Heart right ventricle (tissue), 16 donors: ENCODE results near the gene BET1. TPM values are rescaled to one million over a fixed set of nuclear protein-coding genes. Genes with fewer than 3 reads are reported as not detected.

Source experiments
- ATAC-seq, 8 donors: fragments of 200-7000 bp; cut with Tn5 transposase; one replicate each; pipeline ENCODE4 v1.9.1; 2020; ENCODE audit warnings: mild to moderate bottlenecking in 8 of 8, moderate library complexity in 8 of 8, moderate number of reproducible peaks in 1 of 8
- DNase-seq, 2 donors: peaks; one replicate each; pipeline ENCODE4 v3.0.0-alpha.2; 2020
- H3K27ac ChIP-seq, 10 donors: fragments of 200-600 bp; sonication (generic) in 2 of 10; one replicate each; pipeline versions ENCODE4 v1.5.0 to v1.8.0; 2020 to 2022; ENCODE audit warnings: mild to moderate bottlenecking in 3 of 10
- H3K27me3 ChIP-seq, 7 donors: fragments of 200-600 bp; one replicate each; pipeline ENCODE4 v1.8.0; 2021 to 2022; ENCODE audit warnings: mild to moderate bottlenecking in 2 of 7
- H3K36me3 ChIP-seq, 9 donors: fragments of 200-600 bp; sonication (generic) in 1 of 9; one replicate each; pipeline versions ENCODE4 v1.5.0 to v1.8.0; 2020 to 2022; ENCODE audit warnings: mild to moderate bottlenecking in 2 of 9
- H3K4me1 ChIP-seq, 9 donors: fragments of 200-600 bp; sonication (generic) in 1 of 9; one replicate each; pipeline versions ENCODE4 v1.5.0 to v1.8.0; 2020 to 2022; ENCODE audit warnings: mild to moderate bottlenecking in 4 of 9
- H3K4me3 ChIP-seq, 10 donors: fragments of 200-600 bp; sonication (generic) in 2 of 10; one replicate each; pipeline versions ENCODE4 v1.5.0 to v1.8.0; 2020 to 2022; ENCODE audit warnings: mild to moderate bottlenecking in 7 of 10, moderate library complexity in 2 of 10
- H3K9me3 ChIP-seq, 11 donors: fragments of 200-600 bp in 10 of 11; sonication (generic) in 2 of 11; one replicate each; pipeline versions ENCODE4 v1.5.0 to v1.8.0; 2013 to 2022; ENCODE audit warnings: mild to moderate bottlenecking in 2 of 11, control low read depth in 1 of 11, moderate library complexity in 1 of 11
- CTCF ChIP-seq, 9 donors: fragments of 200-600 bp; sonication (generic) in 2 of 9; IDR thresholded peaks; one replicate each; pipeline versions ENCODE4 v1.5.0 to v1.8.0; 2021 to 2022; ENCODE audit warnings: antibody characterized with exemption in 9 of 9, mild to moderate bottlenecking in 5 of 9, moderate library complexity in 1 of 9
- WGBS, 2 donors: extraction: QIAGEN DNeasy Blood & Tissue Kit; methylation state at CpG; one replicate each; pipeline ENCODE4 v1.1.7; 2013; ENCODE audit warnings: inconsistent platforms in 1 of 2; 5-methylcytosine and 5-hydroxymethylcytosine counted together
- intact Hi-C, 10 donors: fragments of 100-400 bp; cut with DNase I; formaldehyde crosslinking; loops; one replicate each; pipeline versions ENCODE4 v1.11.1 to v1.14.2; 2022
- polyA plus RNA-seq, 2 donors: library from polyadenylated mRNA; stranded (reverse); fragments of 200-250 nt; gene quantifications; one replicate each; pipeline ENCODE4 v1.2.3, GENCODE V29; 2013
- total RNA-seq, 10 donors: library from RNA; stranded (reverse); fragmentation: NEBNext Ultra II Directional in 3 of 10; extraction: Animal tissue kit (Norgen Biotek cat#: 25700) in 3 of 10; gene quantifications; one replicate each; pipeline versions ENCODE4 v1.2.1 to v1.2.4, GENCODE V29; 2021 to 2023
- donor health status: Arrhythmogenic right ventricular cardiomyopathy.
- donor health status: ischemic (EF 13 %, LVEDD 7.1; RV severe dilation, severe dysfunction).
- donor health status: healthy with polysubstance abuse.
- donor health status: DM: no; HTN: yes; CAD: no.
- donor health status: DM: no; HTN: no; CAD: no.
- donor health status: ischemic (EF 25% LVEDD 6.9; RV normal size, moderate dysfunction).
- donor health status: ischemic (EF 25% LVEDD 5.7; RV mildly dilated, moderate dysfunction).
- donor health status: healthy.
- donor health status: DM: yes; HTN: yes; CAD: no.
- donor health status: Ischemic cardiomyopathy.
- donor health status: ischemic (EF 35%, LVEDD 5.7; RV mildly dilated, moderate dysfunction).
- donor health status: nonischemic (EF 11% LVEDD 7.7; RV severe dilation, severe dysfunction).
- donor health status: DM: yes; HTN: yes; CAD: no.
- donor health status: PGD.
- donor health status: ischemic (EF 29% LVEDD 5.4; RV normal size, mild dysfunction).
- donor health status: nonischemic (EF 23%, LVEDD 6.1; RV moderate dilation, normal function).

Gene BET1
- total and polyA plus RNA-seq, 12 donors = 6.9 to 20.2 (median 11.7) TPM

- intact Hi-C loops = no loop called here
- TF ChIP-seq CTCF (IDR thresholded peaks at IDR 0.05) = no peak
- ATAC-seq = no peak
These were observed 39.9 kb downstream of the BET1 start for GRCh38 chr7:93964262-93964661.

GRCh38 chr7:93960986-93961385 lies 43.2 kb downstream of the BET1 start:
- H3K27me3 ChIP-seq = no peaks in the 10 kb centered on the region
- intact Hi-C loops = no loop called here
- ATAC-seq (no peak), DNase-seq (no peak)
- no peaks in the 10 kb centered on the region for H3K9me3 ChIP-seq
- 86 to 94% methylated on average over 3 of the region's 3 CpGs for WGBS, 2 donors
- no peak for TF ChIP-seq CTCF (IDR thresholded peaks at IDR 0.05)
- H3K27ac ChIP-seq = no peak overlapping the region
- H3K36me3 ChIP-seq = no peaks in the 10 kb centered on the region
- peaks cover 0 to 5% (median 0%) of the 10 kb centered on the region in 9 donors for H3K4me1 ChIP-seq
- no peak overlapping the region for H3K4me3 ChIP-seq

More at GRCh38 chr7:93964262-93964661, 39.9 kb downstream of the BET1 start:
- no peak overlapping the region for H3K27ac ChIP-seq
- no peaks in the 10 kb centered on the region for H3K36me3 ChIP-seq
- no peaks in the 10 kb centered on the region for H3K9me3 ChIP-seq
- H3K4me3 ChIP-seq = no peak overlapping the region
- DNase-seq = no peak
- 97% methylated on average over 5 of the region's 5 CpGs for WGBS, 2 donors
- H3K4me1 ChIP-seq = peaks cover 0 to 4% (median 0%) of the 10 kb centered on the region in 9 donors
- no peaks in the 10 kb centered on the region for H3K27me3 ChIP-seq

GRCh38 chr7:93958651-93959050 lies 45.5 kb downstream of the BET1 start:
- WGBS, 2 donors = 77 to 81% methylated on average over 3 of the region's 3 CpGs
- no peaks in the 10 kb centered on the region for H3K36me3 ChIP-seq
- H3K27ac ChIP-seq = no peak overlapping the region
- H3K4me3 ChIP-seq = no peak overlapping the region
- H3K9me3 ChIP-seq = no peaks in the 10 kb centered on the region
- H3K27me3 ChIP-seq = no peaks in the 10 kb centered on the region
- ATAC-seq (no peak), DNase-seq (no peak)
- peaks cover 0 to 5% (median 0%) of the 10 kb centered on the region in 9 donors for H3K4me1 ChIP-seq
- no peak for TF ChIP-seq CTCF (IDR thresholded peaks at IDR 0.05)
- intact Hi-C loops = no loop called here

GRCh38 chr7:93958216-93958615 lies 45.9 kb downstream of the BET1 start:
- ATAC-seq = no peak
- 78 to 82% methylated on average over 3 of the region's 3 CpGs for WGBS, 2 donors
- no peak for DNase-seq
- H3K4me1 ChIP-seq = peaks cover 0 to 5% (median 0%) of the 10 kb centered on the region in 9 donors
- no peak for TF ChIP-seq CTCF (IDR thresholded peaks at IDR 0.05)
- no peaks in the 10 kb centered on the region for H3K9me3 ChIP-seq
- H3K36me3 ChIP-seq = no peaks in the 10 kb centered on the region
- H3K27me3 ChIP-seq = no peaks in the 10 kb centered on the region
- intact Hi-C loops = no loop called here
- H3K4me3 ChIP-seq = no peak overlapping the region
- no peak overlapping the region for H3K27ac ChIP-seq
